Testis (tissue), 2 donors: ENCODE data around the gene ATG2A.

ENCODE experiments used
- POLR2A ChIP-seq: fragments of 450-650 bp; IDR thresholded peaks from one replicate; pipeline ENCODE4 v1.6.1; 2017; ENCODE audit warnings: antibody characterized with exemption, mild to moderate bottlenecking, moderate library complexity
- TF ChIP-seq, protein P1 (sequence below), 3 experiments: fragments of 450-650 bp in 2 of 3; fragments of 200-600 bp in 1 of 3; sonication (generic) in 1 of 3; IDR thresholded peaks; one replicate each; pipeline ENCODE4 v1.5.1; 2016 to 2019; ENCODE audit warnings: antibody characterized with exemption in 3 of 3, mild to moderate bottlenecking in 2 of 3, moderate library complexity in 1 of 3

DNA sequence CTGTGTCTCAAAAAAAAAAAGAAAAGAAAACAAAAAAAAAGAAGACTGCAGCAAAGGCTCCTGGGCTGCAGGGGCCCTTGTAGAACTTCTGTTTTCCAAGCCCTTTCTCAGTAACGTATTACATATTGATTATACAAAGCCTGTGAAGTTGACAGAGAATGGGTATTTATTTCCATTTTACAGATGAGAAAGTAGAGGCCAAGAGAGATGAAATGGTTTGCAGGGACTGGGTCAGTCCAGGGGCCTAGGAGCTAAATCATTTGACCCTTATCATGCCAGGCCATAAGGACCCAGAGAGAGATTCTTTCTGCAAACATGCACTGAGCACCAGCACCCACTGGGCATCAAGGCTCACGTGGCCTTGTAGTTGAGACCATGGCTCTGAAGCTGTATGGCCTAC, 11.9 kb upstream of the ATG2A start:
- TF ChIP-seq, protein P1, sequence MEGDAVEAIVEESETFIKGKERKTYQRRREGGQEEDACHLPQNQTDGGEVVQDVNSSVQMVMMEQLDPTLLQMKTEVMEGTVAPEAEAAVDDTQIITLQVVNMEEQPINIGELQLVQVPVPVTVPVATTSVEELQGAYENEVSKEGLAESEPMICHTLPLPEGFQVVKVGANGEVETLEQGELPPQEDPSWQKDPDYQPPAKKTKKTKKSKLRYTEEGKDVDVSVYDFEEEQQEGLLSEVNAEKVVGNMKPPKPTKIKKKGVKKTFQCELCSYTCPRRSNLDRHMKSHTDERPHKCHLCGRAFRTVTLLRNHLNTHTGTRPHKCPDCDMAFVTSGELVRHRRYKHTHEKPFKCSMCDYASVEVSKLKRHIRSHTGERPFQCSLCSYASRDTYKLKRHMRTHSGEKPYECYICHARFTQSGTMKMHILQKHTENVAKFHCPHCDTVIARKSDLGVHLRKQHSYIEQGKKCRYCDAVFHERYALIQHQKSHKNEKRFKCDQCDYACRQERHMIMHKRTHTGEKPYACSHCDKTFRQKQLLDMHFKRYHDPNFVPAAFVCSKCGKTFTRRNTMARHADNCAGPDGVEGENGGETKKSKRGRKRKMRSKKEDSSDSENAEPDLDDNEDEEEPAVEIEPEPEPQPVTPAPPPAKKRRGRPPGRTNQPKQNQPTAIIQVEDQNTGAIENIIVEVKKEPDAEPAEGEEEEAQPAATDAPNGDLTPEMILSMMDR (IDR thresholded peaks at IDR 0.05) = no peak
- TF ChIP-seq POLR2A = no peak
